GM21786 (cell line): ENCODE results near the gene CXCL5.
"Not testable (repeated sequence)": the region's sequence is repeated elsewhere in the genome, so short reads cannot be mapped to it uniquely, and the experiment has no call there.

ENCODE experiments used
- ATAC-seq: cut with Tn5 transposase; IDR thresholded peaks from one replicate; pipeline ENCODE4 v1.9.1; 2021; ENCODE audit not compliant: unreplicated experiment

CXCL5 gene

GRCh38 chr4:73974352-73974751, 24.1 kb downstream of the CXCL5 start:
- ATAC-seq, result no peak

- ATAC-seq, result no peak
These were observed 27.5 kb downstream of the CXCL5 start for GRCh38 chr4:73970945-73971344.

GRCh38 chr4:73970011-73970410, 28.5 kb downstream of the CXCL5 start:
- ATAC-seq, result no peak

- no peak for ATAC-seq
These were observed 30.6 kb downstream of the CXCL5 start for GRCh38 chr4:73967866-73968265.

- ATAC-seq, result no peak
These were observed 33.4 kb downstream of the CXCL5 start for GRCh38 chr4:73964862-73965611.

- no peak for ATAC-seq
These were observed 35.8 kb downstream of the CXCL5 start for GRCh38 chr4:73962724-73963123.

- ATAC-seq, result not testable (repeated sequence)
These were observed 39.4 kb downstream of the CXCL5 start for GRCh38 chr4:73959041-73959440.

GRCh38 chr4:73952352-73952751, 46.1 kb downstream of the CXCL5 start:
- no peak for ATAC-seq

GRCh38 chr4:73950376-73950920, 48.0 kb downstream of the CXCL5 start:
- not testable (repeated sequence) for ATAC-seq

GRCh38 chr4:73948990-73949706, 49.3 kb downstream of the CXCL5 start:
- no peak for ATAC-seq

- no peak for ATAC-seq
These were observed 50.2 kb downstream of the CXCL5 start for GRCh38 chr4:73948291-73948690.

GRCh38 chr4:73947239-73947985, 51.1 kb downstream of the CXCL5 start:
- ATAC-seq, result no peak

GRCh38 chr4:73945674-73946449, 52.6 kb downstream of the CXCL5 start:
- no peak for ATAC-seq
